ENCODE data around the gene CCDC73.
"Not testable (repeated sequence)": the region's sequence is repeated elsewhere in the genome, so short reads cannot be mapped to it uniquely, and the experiment has no call there.

Gene CCDC73

GRCh38 chr11:32796425-32796824 lies 2.0 kb upstream of the CCDC73 start:
- no peak for DNase-seq

DNA sequence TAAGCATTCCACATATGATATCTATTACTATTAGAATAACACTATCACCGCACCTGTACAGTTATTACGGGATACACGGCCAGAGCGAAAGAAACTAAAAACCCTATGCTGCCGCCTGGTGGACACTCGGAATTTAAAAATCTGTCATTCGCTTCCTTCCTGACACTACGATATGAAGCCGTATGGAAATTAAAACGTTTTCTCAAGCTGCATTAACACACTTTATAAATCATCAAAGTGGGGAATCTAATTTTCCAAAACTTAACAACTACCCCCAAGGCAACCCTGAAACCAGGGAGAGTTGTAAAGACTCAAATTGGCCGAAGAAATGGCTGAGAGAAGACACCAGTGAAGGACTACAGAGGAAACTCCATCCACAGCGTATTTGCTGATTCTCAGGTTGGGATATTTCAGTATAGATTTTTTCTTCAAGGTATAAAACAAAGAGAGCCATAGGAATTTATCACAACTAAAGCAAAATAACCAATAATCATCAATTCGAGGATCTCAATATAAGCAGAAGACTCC lies 1.4 kb downstream of the CCDC73 start:
- DNase-seq, result peak; percentile 67

DNA sequence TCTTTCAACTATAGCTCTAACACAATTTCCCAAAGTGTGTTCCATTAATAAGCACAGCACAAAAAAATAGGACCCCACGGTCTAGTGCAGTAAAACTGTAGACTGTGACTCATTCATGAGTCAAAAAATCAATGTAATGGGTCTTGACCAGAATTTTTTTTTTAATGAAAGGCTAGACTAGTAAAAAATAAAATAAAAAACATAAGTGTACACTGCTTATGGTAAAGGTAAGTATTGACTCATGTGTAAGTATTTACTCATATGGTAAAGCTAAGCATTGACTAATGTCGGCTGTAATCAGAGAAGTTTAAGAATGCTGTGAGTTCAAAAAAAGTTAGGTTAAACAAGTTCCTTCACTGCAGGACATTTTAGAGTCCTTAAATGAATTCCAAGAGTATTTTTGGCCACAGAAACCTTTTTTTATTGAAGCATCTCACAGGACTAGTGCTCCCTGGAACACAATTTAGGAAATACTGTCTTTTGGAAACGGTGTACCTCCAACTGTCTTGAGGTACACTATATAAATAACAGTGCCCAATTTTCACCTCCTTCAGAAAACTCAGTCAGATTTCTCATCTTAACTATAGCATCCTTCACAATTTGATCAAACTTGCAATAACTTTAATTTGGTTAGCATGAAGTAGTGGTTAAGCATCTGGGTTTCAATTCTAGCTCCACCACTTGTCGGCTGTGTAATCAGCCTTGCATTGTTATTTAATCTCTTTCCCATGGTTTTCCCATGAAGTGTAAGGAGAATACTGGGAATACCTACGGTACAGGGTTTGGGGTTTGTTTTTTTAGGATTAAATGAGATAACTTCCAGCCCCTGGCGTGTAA lies 2.1 kb downstream of the CCDC73 start:
- no peak for DNase-seq

- no peak for DNase-seq
Observed at GRCh38 chr11:32790916-32791315, 3.5 kb downstream of the CCDC73 start.

DNA sequence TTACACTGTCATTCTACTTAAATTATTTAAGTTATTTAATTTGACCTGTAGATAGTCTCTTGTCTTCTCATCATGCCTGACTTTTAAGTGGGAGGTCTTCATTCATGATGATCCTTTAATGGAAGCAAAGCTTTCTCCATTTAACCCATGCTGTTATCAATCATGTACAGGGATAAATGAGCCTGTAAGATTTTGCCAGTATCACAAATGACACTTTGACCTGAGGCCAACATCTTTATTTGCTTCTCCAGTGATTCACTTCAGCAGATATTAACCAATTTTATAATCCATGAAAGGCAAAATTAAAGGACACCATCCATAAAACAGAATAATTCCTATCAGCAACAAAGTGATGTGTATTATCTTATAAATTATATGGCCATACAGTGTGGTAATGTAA lies 7.7 kb downstream of the CCDC73 start:
- no peak for DNase-seq

DNA sequence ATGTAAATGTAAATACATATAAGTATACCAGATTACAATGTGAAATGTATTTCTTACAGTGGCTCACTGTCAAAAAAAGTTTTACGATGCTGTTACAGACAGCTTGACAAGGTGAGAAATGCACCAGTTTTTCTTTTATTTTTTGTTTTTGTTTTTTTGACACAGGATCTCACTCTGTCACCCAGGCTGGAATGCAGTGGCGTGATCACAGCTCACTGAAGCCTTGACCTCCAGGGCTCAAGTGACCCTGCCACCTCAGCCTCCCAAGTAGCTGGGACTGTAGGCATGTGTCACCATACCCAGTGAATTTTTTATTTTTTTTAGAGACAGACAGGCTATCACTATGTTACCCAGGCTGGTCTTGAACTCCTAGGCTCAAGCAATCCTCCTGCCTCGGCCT lies 9.2 kb downstream of the CCDC73 start:
- no peak for DNase-seq

- no peak for DNase-seq
Observed at GRCh38 chr11:32781721-32782120, 12.7 kb downstream of the CCDC73 start.

DNA sequence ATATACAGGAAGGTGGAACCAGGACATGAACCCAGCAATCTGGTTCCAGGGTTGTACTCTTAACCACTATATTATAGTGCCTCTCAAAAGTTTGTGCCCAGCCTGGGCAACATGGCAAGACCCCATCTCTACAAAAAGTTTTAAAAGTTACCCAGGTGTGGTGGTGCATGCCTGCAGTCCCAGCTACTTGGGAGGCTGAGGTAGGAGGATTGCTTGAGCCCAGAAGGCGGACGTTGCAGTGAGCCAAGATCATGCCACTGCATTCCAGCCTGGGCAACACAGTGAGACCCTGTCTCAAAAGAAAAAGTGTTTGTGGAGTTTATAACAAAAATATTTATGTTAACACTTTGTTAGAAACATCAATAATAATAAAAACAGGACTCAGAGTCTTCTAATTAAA lies 13.6 kb downstream of the CCDC73 start:
- DNase-seq, result not testable (repeated sequence)

DNA sequence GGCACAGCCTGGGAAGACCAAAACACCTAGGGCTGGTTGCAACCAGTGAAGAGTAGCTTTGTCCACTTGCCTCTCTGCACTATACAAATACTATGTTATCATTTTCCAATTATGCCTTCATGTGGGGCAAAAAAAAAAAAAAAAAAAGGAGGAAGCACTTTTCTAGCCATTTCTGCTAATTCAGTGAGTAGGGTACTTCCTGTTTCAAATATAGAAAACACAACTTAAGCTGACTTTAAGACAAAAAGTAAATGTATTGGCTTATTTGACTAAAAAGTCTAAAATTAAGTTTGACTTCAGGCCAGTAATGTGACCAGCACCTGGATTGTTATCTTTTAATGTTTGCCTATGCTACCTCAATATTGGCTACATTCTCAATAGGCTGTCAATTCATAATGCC lies 15.3 kb downstream of the CCDC73 start:
- DNase-seq, result no peak

DNA sequence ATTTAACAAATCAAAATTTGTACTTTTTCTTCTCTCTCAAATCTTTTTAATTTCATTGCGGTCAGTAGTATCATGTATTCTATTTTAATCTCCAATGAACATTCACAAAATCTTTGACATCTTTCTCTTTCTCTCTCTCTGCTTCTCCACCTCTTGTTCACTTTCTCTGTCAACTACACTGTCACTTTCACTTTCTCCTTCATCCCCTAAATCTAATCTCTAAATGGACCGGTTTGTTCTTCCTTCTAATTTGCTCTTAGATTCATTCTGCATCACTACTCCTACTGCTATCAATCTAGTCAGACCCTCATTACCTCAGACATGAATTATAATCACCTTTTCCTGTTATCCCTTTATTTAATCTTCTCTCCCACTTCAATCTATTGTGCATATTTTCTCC lies 18.6 kb downstream of the CCDC73 start:
- DNase-seq, result no peak

GRCh38 chr11:32774081-32774480 lies 20.4 kb downstream of the CCDC73 start:
- DNase-seq, result no peak

GRCh38 chr11:32772731-32773130 lies 21.7 kb downstream of the CCDC73 start:
- no peak for DNase-seq

GRCh38 chr11:32761774-32762173 lies 32.7 kb downstream of the CCDC73 start:
- DNase-seq, result not testable (repeated sequence)

DNA sequence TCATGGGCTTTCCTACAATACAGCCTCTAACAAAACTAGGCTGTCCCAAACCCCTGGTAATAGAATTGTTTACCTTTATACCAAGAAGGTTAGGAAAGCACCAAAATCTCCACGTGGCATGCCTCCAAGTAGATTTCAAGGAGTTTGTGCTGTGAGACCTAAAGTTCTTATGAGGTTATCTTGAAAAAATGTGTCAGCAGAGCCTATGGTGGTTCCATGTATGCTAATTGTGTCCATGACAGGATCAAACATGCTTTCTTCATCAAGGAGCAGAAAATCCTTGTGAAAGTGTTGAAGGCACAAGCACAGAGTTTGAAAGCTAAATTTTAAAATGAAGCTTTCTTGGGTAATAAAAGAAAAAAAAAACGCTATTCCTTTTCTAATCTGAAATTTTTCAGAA lies 36.2 kb downstream of the CCDC73 start:
- no peak for DNase-seq

DNA sequence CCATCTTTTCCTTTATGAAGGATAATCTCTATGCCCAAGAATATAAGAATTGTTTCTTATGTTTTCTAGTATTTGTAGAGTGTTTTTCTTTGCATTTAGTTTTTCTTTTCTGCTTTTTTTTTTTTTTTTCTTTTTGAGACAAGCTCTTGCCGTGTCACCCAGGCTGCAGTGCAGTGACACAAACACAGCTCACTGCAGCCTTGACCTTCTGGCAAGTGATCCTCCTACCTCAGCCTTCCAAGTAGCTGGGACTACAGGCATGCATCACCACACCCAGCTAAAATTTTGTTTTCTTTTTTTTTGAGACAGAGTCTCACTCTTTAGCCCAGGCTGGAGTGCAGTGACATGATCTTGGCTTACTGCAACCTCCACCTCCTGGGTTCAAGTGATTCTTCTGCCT lies 41.3 kb downstream of the CCDC73 start:
- DNase-seq, result not testable (repeated sequence)

DNA sequence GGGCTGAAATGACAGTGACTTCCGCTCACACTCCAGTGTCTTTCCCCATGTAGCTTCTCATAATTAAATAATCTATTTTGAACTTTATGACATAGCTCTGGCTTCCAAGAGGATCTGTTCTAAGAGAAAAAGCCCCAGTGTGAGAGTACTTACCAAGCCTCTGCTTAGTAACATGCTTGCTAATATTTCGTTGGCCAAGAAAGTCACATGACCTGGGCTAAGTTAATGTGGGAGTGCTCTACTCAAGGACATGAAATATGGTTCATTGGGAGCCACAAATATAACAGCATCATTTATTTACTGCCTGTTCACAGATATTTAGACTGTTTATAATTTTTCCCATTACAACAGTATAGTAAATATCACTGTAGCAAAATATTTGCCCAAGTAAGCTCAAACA lies 42.5 kb downstream of the CCDC73 start:
- no peak for DNase-seq

DNA sequence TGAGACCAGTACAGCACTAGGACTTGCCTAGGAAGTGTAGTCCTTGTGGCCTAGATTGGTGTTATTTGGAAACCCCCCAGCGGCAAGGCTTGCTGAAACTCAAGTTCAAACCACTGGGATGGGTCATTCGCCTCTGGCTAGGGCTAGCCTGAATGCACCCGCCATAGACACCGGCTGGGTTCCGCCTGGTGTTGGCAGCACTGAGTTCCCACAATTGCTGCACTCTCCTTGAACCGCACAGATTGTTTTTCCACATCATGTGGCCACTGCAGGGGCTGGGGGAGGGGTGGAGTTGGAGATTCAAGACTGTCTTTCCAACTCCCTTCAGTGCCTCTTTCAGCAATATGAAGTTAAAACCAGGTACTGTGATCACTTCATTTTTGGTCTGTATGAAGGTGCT lies 43.1 kb downstream of the CCDC73 start:
- no peak for DNase-seq

GRCh38 chr11:32729976-32730375 lies 64.5 kb downstream of the CCDC73 start:
- DNase-seq, result no peak

DNA sequence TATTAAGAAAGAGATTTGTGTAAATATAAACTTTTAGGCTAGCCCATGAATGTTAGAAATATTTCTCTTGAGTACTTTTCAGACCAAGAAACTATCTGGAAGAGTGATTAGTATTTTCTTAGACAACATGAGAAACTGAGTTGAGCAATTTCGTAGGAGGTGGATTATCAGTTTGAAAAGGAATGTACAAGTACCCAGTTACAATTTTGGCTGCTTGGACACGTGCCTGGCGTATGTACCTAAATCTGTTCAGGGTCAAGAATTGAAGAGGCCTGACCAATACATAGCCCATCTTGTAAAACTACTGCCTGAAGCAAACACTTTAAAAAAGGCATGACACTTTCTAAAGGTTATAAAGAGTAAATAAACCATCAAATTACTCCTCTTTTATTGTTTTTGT lies 71.1 kb downstream of the CCDC73 start:
- DNase-seq, result no peak

DNA sequence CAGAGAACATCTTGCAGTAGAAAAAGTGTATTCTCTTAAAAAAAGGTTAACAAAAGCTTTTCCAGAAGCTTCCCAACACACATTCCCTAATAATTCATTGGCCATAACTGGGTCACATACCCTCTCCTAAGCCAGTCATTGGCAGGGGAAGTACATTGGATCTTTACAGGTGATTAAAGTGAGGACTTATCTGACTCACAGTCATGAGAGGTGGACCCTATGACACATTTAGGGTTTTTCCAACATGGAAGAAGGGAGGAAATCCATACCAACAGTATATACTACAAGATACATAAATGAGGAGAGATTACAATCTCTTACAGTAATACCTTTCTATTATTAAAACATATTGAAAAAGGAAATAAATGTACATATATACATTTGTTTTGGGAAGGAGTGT lies 72.2 kb downstream of the CCDC73 start:
- no peak for DNase-seq

GRCh38 chr11:32713496-32713895 lies 81.0 kb downstream of the CCDC73 start:
- no peak for DNase-seq

- DNase-seq, result not testable (repeated sequence)
Observed at GRCh38 chr11:32708978-32709377, 85.5 kb downstream of the CCDC73 start.

DNA sequence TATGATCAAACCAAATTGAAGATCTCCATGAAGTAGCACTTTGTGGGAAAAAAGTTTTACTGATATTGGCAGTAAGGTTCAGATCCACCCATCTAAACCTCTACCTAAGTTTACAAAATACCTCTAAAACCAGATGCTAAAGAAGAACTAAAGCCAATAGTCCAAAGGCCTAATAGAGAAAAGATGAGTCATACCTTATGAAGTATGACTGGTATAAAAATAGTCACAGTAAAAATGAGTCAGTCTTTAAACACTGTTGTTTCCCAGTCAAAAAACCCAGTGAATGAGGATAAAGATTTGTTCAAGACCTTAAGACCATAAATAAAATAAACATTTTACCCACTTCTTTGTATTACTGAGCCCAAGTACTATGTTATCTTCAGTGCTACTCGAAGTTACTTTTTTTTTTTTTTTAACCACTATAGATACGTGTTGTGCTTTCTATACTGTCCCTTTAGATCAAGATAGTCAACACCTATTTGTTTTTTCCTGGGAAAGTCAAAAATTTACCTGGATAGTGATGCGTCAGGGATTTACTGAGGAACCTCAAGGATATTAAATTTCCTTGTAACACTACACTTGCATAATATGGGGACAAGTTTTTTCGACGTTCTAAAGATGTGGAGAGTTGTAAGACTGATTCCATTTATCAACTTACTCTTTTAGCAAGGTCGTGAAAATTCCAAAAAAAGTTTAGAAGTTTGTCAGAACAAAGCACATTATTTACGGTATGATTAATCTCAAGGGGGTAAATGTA lies 87.3 kb downstream of the CCDC73 start:
- no peak for DNase-seq
